OCI-M2 (cell line): Measurements from ENCODE around the gene SLC22A12.

ENCODE experiments used
- DNase-seq: peaks from one replicate; lab custom pipeline; 2025; ENCODE audit not compliant: unreplicated experiment; lab: John Stamatoyannopoulos, UW

The SLC22A12 gene

DNA sequence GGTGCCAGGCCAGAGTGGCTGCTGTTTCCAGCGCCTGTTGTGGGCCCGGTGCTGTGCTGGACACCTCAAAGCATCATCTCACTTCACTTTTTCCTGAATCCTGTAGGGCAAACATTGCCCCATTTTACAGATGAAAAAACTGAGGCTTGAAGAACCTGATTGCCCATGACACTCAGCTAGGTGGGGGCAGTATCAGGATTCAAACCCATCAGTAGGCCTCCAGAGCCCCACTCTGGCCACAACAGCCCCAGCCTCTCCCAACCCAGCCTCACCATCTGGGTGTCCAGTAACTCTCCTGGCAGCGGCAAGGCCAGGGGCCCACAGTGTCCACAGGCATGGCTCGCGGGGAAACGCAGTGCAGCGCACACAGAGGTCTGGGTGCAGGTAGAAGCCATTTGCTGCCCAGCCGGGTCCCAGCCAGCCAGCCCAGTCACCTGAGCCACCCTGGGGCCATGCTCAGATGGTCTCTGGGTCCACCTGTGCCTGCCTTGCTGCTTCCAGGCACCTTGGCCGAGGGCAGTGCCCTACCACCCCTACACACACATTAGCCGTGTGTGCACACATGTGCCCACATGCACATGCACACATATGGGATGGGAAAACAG is 11.5 kb downstream of the SLC22A12 start:
- DNase-seq: no peak

GRCh38 chr11:64603411-64604110 is 12.5 kb downstream of the SLC22A12 start:
- no peak for DNase-seq

DNA sequence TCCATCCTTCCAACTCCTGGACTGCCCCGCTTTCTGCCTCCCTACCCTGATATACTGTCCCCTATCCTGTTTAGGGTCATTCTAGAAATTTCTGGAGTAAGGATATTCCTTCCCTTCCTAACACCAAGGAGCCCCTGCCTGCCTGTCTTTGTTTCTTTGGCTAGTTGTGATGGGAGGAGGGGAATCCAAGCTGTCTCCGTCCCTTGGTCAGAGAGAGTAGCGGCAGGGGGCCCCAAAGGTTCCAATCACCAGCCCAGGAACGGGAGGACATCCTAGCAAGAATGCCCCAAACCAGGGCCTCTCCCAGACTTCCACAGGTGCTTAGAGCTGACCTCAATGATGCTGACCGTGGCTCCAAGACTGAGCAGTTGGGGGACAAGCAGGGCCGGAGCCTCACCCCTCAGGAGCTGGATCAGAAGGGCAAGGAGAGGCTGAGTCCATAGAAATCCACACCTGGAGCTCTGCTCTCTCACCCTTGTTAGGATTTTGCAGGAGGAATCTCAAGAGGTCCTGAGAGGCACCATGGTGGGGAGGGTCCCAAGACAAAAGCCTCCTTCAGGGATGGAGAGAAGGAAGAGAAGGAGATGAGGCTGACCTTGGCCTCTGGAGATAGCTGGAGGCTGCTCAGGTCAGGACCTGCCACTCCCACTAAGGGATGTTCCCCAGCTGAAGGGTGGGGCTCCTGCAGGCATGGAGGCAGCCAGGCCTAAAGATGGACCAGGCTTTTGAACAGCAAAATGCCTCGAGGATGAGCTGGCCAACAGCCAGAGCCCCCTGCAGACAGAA is 13.6 kb downstream of the SLC22A12 start:
- no peak for DNase-seq

DNA sequence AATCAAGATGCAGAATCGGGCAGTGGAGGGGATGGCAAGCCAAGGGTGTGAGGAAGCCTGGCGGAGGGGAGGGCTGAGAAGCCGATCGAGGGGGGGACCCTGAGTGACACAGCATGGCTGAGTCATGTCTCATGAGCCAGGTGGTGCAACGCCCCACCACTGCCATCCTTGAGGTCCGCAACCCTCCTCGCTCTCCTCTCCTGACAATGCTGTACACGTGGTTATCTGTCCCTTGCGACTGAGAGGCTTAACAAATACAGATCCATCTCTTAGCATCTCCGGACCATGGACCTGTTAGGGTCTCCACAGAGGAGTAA is 14.2 kb downstream of the SLC22A12 start:
- no peak for DNase-seq

DNA sequence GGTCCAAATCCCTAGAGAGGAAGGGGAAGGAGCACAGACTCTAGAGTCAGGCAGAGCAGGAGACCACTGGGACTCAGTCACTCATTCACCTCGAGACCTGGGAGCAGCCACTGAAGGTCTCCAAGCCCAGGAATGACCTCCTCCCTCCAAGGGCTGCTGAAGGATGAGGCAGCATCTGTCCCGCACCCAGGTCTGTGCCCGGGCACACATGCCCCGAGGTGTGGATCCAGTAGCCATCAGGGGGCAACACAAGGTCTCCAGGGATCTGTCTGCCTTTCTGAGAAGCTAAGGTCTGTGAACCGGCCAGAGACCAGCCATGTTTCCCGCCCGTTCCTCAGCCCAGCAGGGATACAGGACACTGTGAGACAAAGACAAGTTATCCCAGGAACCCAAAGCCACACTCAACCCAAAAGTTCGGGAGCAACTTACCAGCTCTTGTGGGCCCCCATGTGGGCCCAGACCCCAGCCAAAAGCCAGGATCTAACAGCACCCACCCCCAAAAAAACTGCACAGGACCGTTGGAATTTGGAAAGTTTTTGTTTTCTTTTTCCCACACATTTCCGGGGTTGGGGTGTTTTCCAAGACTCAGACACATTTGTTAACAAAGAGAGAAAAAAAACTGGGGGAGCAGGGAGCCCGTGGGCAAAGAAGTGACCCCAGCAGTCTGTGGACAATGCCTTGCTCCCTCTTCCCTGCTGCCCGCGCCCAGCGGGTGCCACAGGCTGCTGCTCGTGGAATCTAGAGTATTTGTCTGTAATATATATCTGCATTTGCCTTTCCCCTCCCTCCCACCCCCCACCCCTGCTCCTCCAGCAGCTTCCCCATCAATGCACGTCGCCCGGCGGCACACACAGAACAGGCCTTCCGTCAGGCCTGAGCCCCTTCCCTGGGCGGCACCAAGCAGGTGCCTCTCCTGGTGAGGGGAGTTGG is 14.9 kb downstream of the SLC22A12 start:
- DNase-seq: no peak

GRCh38 chr11:64606796-64607380 is 15.9 kb downstream of the SLC22A12 start:
- no peak for DNase-seq

DNA sequence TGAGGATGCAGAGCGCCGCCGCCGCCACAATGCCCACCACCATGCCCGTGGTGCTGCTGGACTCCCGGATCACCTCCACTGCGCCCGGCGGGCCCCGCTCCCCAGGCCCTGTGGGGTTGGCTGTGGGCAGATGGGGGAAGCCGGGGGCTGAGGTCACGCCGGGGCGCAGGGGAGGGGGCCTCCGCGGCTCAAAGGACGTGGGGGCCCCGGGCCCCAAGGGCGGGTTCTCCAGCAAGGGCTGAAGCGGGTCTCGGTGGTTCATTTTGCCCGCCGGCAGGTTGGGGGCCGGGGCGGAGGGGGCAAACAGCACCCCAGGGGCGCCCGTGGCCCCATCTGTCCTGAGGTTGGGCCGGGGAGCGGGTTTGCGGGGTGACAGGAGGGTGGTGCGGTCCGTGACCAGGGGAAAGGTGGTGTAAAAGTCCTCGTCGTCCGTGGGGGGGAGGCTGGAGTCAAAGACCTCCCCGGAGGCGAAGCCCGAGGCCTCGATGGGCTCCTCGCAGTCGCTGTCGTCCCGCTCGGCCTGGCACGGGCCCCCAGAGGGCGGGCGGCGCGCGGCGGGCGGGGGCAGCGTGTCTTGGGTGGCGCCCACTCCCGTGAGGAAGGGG is 16.5 kb downstream of the SLC22A12 start:
- DNase-seq: no peak

- no peak for DNase-seq
Observed at GRCh38 chr11:64608046-64608445, 17.0 kb downstream of the SLC22A12 start.

DNA sequence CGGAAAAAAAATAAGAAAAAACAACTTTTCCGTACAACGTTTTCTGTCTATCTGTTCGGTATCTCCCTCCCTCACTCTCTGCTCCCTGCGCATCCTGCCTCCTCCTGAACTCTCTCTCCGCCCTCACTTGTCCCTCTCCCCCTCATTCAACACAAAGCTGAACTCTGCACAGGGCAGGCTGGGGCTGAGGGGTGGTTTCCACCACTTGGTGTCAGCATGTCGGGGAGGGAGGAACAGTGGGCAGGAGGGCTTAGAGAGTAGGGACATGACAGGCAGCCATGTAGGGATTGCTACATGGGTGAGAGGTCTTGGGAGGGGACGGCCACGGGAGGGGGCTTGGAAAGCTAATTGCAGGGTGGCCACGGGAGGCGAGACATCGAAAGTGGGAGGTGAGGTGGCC is 17.6 kb downstream of the SLC22A12 start:
- no peak for DNase-seq

GRCh38 chr11:64609436-64610047 is 18.5 kb downstream of the SLC22A12 start:
- DNase-seq: no peak

DNA sequence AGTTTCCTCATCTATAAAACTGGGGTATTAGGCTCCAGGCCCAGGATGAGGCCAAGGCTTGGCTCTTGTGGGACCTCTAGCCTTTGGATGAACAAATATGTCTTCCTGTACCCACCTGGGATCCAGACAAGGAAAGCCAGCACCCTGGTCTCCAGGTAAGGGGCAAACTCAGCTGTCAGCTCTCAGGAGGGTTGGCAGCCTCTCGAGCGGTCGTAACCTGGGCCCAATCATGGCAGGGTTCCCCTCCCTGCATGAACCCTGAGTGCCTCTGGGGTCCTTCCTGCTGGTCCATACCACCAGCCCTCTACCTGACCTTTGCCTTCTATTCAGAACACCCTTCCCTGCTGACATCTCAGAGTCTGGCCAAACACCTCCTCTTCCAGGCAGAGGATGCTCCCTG is 19.6 kb downstream of the SLC22A12 start:
- no peak for DNase-seq

DNA sequence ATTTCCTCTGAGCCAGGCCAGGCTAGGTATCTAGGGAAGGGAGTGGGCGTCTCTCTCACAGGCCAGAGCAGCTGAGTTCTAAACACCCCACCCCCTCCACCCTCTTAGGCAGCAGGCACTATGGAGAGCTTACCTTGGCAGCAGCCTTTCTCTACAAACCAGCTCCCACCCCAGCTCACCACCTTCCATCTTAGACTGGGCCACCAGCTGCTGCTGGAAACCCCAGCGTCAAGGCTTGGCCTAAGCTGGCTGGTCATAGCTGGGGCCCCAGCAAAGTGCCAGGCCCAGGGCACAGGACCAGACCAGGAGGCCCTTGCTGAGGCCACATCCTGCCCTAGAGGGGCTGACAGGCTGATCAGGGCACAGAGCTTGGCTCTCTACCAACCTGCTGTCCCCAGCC is 20.2 kb downstream of the SLC22A12 start:
- DNase-seq: no peak

GRCh38 chr11:64611869-64612646 is 21.0 kb downstream of the SLC22A12 start:
- DNase-seq: no peak

DNA sequence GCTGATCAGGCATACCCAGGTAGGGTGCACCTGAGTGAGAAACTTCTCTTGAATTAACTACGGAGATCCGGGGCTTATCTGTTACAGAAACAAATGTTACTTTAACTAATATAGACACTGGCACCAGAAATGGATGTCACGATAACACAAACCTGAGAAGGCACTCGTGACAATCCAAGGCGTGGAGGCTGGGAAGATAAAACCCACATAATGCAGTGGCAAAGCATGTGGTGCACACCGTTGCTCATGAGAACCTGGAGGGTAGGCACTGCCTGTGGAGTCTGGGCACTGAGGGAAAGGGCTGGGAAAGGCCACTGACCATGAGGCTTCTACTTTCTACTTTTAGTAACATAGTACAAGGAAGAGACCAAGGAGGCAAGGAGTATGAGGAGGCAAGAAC is 22.6 kb downstream of the SLC22A12 start:
- DNase-seq: no peak

DNA sequence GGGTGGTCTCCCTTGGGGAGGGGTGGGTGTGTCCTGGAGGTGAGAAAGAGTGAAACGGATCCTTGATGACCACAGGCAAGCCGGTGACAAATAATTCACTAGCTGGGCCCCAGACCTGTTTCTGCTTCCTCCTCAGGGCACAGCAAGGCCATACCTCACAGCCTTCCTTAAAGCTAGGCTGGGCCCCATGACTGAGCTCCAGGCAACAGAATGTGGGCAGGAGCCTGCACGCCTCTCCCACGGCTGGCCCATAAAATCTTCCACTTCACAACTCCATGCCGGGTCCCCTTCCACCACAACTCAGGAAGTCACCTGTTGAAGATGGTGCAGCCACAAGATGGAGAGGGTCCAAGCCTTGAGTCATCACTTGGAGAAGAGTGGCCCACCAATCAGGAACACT is 23.9 kb downstream of the SLC22A12 start:
- DNase-seq: no peak

DNA sequence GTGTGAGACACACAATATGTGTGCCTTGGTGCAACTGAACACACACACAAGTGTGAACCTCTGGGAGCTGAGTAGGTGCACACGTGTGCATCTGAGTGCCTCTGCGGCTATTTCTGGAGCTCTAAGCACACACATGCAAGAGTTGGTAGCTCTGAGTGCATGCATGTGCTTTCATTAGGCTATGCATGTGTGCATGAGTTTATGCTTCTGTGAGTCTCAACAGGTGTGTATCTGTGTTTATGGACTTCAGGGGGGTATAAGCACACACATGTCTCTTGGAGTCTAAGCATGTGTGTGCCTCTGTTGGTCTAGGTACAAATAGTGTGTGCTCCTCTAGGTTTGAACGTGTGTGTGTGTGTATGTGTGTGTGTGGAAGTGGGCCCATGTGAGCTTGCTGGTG is 25.8 kb downstream of the SLC22A12 start:
- DNase-seq: no peak

- DNase-seq: no peak
Observed at GRCh38 chr11:64619196-64619595, 28.2 kb downstream of the SLC22A12 start.

DNA sequence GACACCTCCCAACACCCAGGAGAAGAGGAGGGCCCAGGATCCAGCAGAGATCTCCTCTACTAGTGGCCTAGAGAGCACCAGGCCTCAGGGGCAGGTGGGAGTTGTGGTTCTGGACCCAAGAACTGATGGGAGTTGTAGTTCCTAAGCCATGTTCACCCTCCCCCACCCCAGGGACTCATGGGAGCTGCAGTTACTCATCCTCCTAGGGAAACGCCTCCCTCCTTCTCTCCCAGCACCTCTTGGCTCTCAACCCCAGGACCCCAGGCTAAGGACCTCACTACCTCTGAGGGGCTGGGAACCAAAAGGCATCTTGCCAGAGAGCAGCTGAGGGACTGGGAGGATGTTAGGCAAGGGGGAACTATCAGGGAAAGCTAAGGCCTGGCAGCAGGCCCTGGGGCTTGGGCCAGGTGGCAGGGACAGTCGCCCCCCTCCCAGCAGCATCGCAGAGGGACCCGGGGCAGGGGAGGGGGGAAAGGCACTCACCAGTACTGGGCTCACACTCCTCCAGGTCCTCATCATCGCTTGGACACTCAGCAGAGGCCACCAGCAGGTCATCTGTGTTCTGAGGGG is 28.9 kb downstream of the SLC22A12 start:
- no peak for DNase-seq

GRCh38 chr11:64620381-64620971 is 29.5 kb downstream of the SLC22A12 start:
- no peak for DNase-seq
